NCI-H187 (cell line): Measurements from ENCODE around the gene SPTBN4.
"Not testable (repeated sequence)": the region's sequence is repeated elsewhere in the genome, so short reads cannot be mapped to it uniquely, and the experiment has no call there.

Source experiments
- DNase-seq, 2 experiments: peaks; one replicate each; lab custom pipeline; 2025; lab: John Stamatoyannopoulos, UW

The SPTBN4 gene

GRCh38 chr19:40588926-40589569 lies 122.2 kb downstream of the SPTBN4 start:
- no peak for DNase-seq

- no peak for DNase-seq
These were observed 123.0 kb downstream of the SPTBN4 start for GRCh38 chr19:40589591-40590429.

GRCh38 chr19:40590464-40591265 lies 123.9 kb downstream of the SPTBN4 start:
- DNase-seq = no peak

GRCh38 chr19:40591724-40592123 lies 124.9 kb downstream of the SPTBN4 start:
- DNase-seq = not testable (repeated sequence)

- DNase-seq = no peak
These were observed 125.4 kb downstream of the SPTBN4 start for GRCh38 chr19:40592170-40592569.

GRCh38 chr19:40594255-40594654 lies 127.5 kb downstream of the SPTBN4 start:
- DNase-seq = no peak

GRCh38 chr19:40594657-40595091 lies 127.9 kb downstream of the SPTBN4 start:
- DNase-seq = no peak

GRCh38 chr19:40596608-40597328 lies 130.0 kb downstream of the SPTBN4 start:
- DNase-seq = no peak

- DNase-seq = no peak
These were observed 130.6 kb downstream of the SPTBN4 start for GRCh38 chr19:40597329-40597838.

- DNase-seq = peak; percentile 72 to 79
These were observed 131.5 kb downstream of the SPTBN4 start for GRCh38 chr19:40598121-40598917.

GRCh38 chr19:40598918-40599307 lies 132.1 kb downstream of the SPTBN4 start:
- no peak for DNase-seq

GRCh38 chr19:40599331-40599901 lies 132.6 kb downstream of the SPTBN4 start:
- no peak for DNase-seq

- no peak for DNase-seq
These were observed 133.2 kb downstream of the SPTBN4 start for GRCh38 chr19:40599902-40600569.

GRCh38 chr19:40600570-40601133 lies 133.9 kb downstream of the SPTBN4 start:
- DNase-seq = no peak

GRCh38 chr19:40601134-40601974 lies 134.6 kb downstream of the SPTBN4 start, which contains the start of gene LTBP4:
Gene LTBP4, plus strand, starts transcription at chr19:40601369. Its CDS starts 19 bp downstream, at chr19:40601388.
- DNase-seq = no peak

GRCh38 chr19:40603071-40603388 lies 136.2 kb downstream of the SPTBN4 start:
- no peak for DNase-seq

GRCh38 chr19:40603389-40604170 lies 136.8 kb downstream of the SPTBN4 start:
- peak; percentile 94 to 98 for DNase-seq

GRCh38 chr19:40604171-40604646 lies 137.4 kb downstream of the SPTBN4 start:
- DNase-seq = no peak
